ENCODE results near the gene JOSD2. TPM values are rescaled to one million over a fixed set of nuclear protein-coding genes. Genes with fewer than 3 reads are reported as not detected.

JOSD2 gene
- total RNA-seq = 35.2 TPM
- long read RNA-seq, transcript JOSD2-204 (5 exons, 996 nt) = major isoform, 19 of 35 reads
- long read RNA-seq, transcript JOSD2-205 (5 exons, 802 nt) = minor isoform, 6 of 35 reads
- long read RNA-seq, partial matches to known transcripts = 2 of 35 reads
- long read RNA-seq, other reads (novel, unspliced or antisense) = 3 of 35 reads

- peak; percentile 94 for ATAC-seq
- peak; percentile 99 for DNase-seq
- intact Hi-C loops (cut with micrococcal nuclease) = no loop called here
Measured at GRCh38 chr19:50511069-50511822, at the start of gene JOSD2. JOSD2 (minus strand) TSS chr19:50511191; CDS start chr19:50510431, 760 bp downstream.

GRCh38 chr19:50559636-50560035 lies 48.6 kb upstream of the JOSD2 start:
- no peak for DNase-seq
- intact Hi-C loops (cut with micrococcal nuclease) = no loop called here
- ATAC-seq = no peak

- ATAC-seq (no peak), DNase-seq (no peak)
- intact Hi-C loops (cut with micrococcal nuclease) = no loop called here
Measured at GRCh38 chr19:50558449-50558848, 47.5 kb upstream of the JOSD2 start.

GRCh38 chr19:50558039-50558438 lies 47.0 kb upstream of the JOSD2 start:
- intact Hi-C loops (cut with micrococcal nuclease) = no loop called here
- no peak for DNase-seq
- ATAC-seq = no peak

- ATAC-seq (no peak), DNase-seq (no peak)
- intact Hi-C loops (cut with micrococcal nuclease) = no loop called here
Measured at GRCh38 chr19:50557009-50557613, 46.1 kb upstream of the JOSD2 start.

GRCh38 chr19:50556282-50557008 lies 45.5 kb upstream of the JOSD2 start:
- intact Hi-C loops (cut with micrococcal nuclease) = no loop called here
- DNase-seq (peak; percentile 89), ATAC-seq (peak; percentile 87)

- ATAC-seq = peak; percentile 19
- intact Hi-C loops (cut with micrococcal nuclease) = no loop called here
- DNase-seq = no peak
Measured at GRCh38 chr19:50555450-50556281, 44.7 kb upstream of the JOSD2 start.

- intact Hi-C loops (cut with micrococcal nuclease) = no loop called here
- ATAC-seq (no peak), DNase-seq (no peak)
Measured at GRCh38 chr19:50555033-50555432, 44.0 kb upstream of the JOSD2 start.

- ATAC-seq = no peak
- no peak for DNase-seq
- intact Hi-C loops (cut with micrococcal nuclease) = no loop called here
Measured at GRCh38 chr19:50554212-50554611, 43.2 kb upstream of the JOSD2 start.

GRCh38 chr19:50553134-50553703 lies 42.2 kb upstream of the JOSD2 start:
- ATAC-seq = no peak
- intact Hi-C loops (cut with micrococcal nuclease) = no loop called here
- no peak for DNase-seq

- intact Hi-C loops (cut with micrococcal nuclease) = no loop called here
- DNase-seq (no peak), ATAC-seq (no peak)
Measured at GRCh38 chr19:50552540-50552939, 41.5 kb upstream of the JOSD2 start.

GRCh38 chr19:50551715-50552187 lies 40.8 kb upstream of the JOSD2 start:
- intact Hi-C loops (cut with micrococcal nuclease) = no loop called here
- DNase-seq (no peak), ATAC-seq (no peak)

GRCh38 chr19:50551034-50551714 lies 40.2 kb upstream of the JOSD2 start:
- ATAC-seq (no peak), DNase-seq (no peak)
- intact Hi-C loops (cut with micrococcal nuclease) = no loop called here

GRCh38 chr19:50550594-50550966 lies 39.6 kb upstream of the JOSD2 start:
- no peak for ATAC-seq
- DNase-seq = no peak
- intact Hi-C loops (cut with micrococcal nuclease) = no loop called here

- DNase-seq (no peak), ATAC-seq (no peak)
- intact Hi-C loops (cut with micrococcal nuclease) = no loop called here
Measured at GRCh38 chr19:50549927-50550593, 39.1 kb upstream of the JOSD2 start.

GRCh38 chr19:50549059-50549926 lies 38.3 kb upstream of the JOSD2 start:
- intact Hi-C loops (cut with micrococcal nuclease) = no loop called here
- no peak for DNase-seq
- ATAC-seq = no peak
